NAMALWA (cell line): ENCODE results near the gene ZNF326.
A peak's percentile ranks its signal among the peaks of the same experiment; 100 is the strongest.

Experiments
- DNase-seq: peaks from one replicate; pipeline ENCODE4 v3.0.0-alpha.2; 2015; ENCODE audit warnings: low spot score

Gene ZNF326

GRCh38 chr1:89994805-89995597, at the start of gene ZNF326:
ZNF326 (plus strand) TSS chr1:89995110; CDS start chr1:89995258, 148 bp downstream.
- peak; percentile 94 for DNase-seq

DNA sequence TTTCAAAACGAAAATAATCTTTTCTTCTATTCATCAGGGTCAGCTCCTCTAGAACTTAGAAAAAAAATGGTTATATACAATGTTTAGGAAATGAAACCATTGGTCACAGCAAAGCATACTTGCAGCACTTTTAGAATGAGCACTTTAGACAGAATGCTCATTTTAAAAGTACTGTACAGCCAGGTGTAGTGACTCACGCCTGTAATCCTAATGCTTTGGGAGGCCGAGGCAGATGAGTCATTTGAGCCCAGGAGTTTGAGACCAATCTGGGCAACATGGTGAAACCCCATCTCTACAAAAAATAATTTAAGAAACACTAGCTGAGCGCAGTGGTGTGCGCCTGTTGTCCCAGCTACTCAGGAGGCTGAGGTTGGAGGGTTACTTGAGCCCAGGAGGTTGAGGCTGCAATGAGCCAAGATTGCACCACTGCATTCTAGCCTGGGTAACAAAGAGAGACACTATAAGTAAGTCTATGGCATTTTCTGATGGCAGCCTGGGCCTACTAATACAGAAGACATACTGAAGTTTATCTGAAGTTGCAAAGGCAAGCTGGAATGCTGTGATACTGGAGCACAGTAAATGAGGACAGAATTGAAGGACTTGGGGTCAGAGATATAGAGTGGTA, 48.9 kb upstream of the ZNF326 start:
- no peak for DNase-seq

- DNase-seq, result no peak
These were observed 48.4 kb upstream of the ZNF326 start for GRCh38 chr1:89946532-89946931.

GRCh38 chr1:89948722-89949345, 46.1 kb upstream of the ZNF326 start:
- no peak for DNase-seq

GRCh38 chr1:89949991-89950624, 44.8 kb upstream of the ZNF326 start:
- no peak for DNase-seq

DNA sequence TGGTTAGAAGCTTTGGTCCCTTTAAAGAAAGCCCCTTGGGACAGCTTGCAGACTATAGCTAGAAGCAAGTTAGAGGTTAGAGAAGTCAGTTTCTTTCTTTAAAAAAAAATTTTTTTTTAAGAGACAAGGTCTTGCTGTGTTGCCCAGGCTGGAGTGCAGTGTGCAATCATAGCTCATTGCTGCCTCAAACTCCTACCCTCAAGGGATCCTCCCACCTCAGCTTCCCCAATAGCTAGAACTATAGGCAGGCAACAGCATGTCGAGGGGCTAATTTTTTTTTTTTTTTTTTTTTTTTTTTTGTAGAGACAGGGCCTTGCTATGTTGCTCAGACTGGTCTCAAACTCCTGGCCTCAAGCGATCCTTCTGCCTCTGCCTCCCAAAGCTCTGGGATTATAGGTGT, 44.2 kb upstream of the ZNF326 start:
- DNase-seq, result no peak

DNA sequence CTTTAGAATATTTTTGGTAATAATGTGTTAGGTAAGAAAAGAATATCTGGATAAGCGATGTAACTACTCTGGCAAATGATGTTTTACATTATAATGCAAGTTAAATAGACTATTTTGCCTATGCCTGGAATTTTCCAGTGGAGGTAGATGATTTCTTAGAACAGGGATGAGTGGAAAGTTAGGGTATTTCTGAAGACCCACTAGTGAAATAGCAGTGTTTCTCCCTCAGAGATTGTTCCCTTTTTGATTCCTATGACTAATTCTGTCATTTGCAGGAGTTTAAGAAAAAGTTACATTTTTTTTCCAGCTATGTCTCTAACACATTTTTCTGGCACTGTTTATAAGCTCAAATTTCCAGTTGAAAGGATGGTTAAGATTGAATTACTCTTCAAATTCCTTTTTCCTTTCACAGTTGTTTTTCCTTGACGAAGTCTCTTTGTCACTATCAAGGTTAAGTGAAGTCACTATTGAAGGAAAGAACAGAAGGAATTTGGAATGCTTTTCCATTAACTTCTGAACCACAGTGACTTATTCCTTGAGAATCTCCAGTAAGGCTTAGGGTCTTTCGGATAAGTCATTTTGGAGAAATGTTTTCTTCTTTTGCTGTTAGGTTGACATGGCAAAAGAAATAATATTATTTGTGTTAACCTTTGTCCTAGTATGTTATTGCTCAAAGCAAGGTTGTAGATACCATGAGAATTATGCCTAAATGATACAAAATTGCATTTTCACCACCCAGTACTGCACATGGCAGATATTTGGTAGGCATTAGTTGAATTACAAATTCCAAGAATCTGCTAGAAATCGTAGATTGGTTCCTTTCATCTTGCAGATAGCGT, 42.9 kb upstream of the ZNF326 start:
- DNase-seq, result no peak

DNA sequence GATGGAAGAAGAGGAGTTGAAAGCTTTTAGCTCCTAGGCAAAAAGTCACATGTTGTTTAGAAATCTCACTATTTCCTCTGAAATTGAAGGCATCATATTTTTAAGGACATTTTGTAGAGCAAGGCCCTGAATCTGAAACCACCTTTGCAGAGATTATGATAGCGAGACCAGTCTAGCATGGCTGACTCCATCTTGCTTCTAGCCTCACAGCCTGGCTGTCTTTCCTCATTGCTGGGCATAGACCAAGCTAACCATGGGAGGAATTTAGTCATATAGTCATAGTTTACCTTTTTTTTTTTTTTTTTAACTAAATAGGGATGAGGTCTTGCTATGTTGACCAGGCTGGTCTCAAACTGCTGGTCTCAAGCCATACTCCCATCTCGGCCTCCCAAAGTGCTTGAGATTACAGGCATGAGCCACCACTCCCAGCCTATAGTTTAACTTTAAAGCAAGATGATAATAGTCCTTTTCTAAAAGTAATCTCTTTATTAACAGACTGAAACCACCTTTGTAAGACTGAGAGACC, 42.2 kb upstream of the ZNF326 start:
- DNase-seq, result no peak

DNA sequence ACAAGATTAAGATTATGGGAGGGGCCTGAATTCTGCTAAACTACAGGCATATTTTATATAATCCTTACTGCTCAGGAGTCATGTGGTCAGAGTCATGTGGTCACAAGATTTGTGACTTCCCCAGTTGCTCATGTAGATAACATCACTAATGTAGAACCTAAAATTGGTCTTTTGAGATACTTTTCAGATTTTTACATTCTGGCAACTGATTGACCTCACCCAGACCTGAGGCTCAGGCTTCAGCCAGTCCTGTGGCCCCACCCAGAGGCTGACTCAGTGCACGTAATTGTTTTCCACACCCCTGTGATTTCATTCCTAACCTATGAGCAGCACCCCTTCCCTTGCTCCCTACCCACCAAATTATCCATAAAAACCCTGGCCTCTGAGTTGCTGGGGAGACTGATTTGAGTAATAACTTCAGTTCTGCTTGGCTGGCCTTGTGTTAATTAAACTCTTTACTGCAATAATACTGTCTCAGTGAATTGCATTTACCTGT, 41.7 kb upstream of the ZNF326 start:
- peak; percentile 29 for DNase-seq

GRCh38 chr1:89953929-89954328, 41.0 kb upstream of the ZNF326 start:
- DNase-seq, result no peak

DNA sequence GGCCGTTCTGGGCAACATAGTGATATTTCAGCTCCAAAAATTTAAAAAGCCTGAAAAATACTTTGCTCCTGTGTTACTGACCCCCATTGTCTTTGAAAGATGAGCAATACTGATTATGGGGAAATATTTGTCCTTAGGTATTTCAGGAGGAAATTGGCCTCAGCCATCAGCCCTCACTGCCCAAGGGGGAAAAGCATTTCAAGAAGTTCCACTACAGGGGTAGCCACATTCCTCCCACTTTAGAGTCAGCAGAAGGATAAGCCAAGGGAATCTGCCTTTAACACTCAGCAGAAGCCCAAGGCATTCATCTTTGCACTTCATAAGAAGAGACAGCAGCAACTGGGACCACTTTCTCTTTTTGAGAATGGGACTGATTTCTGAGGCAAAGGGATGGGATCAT, 40.5 kb upstream of the ZNF326 start:
- DNase-seq, result no peak

DNA sequence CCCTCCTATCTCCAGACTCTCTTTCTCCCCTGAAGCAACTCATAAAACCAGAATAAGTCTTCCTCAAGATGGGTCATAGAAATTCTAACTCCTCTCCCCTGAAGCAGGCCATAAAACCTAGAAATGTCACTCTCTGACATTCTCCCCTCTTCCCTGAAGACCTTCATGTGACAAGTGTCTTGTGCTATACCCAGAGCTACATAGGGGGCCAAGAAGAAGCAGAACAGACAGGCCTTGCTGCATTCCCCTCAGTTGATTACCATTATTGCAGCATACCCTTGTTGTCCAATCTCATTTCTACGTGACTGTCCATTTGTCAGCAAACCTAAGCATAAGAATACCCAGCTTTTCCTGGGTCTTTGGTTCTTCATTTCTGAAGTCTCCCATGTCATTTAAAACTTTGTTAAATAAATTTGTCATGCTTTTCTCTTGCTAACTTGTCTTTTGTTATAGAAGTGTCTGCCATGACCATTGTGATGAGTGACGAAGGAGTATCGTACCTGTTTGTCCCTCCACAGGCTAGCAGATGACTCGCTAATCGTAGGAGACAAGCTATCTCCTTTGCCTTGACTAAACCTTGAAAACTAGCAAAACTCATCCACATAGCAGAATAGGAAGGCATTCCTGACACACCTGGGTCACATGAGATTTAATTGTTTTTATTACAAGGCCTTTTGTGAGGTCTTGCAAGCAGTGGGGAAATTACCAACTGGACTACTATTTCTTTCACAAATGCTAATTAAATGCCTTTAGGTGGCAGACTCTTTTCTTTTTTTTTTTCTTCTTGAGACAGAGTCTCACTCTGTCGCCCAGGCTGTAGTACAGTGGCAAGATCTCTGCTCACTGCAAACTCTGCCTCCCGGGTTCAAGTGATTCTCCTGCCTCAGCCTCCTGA, 39.4 kb upstream of the ZNF326 start:
- DNase-seq, result no peak

DNA sequence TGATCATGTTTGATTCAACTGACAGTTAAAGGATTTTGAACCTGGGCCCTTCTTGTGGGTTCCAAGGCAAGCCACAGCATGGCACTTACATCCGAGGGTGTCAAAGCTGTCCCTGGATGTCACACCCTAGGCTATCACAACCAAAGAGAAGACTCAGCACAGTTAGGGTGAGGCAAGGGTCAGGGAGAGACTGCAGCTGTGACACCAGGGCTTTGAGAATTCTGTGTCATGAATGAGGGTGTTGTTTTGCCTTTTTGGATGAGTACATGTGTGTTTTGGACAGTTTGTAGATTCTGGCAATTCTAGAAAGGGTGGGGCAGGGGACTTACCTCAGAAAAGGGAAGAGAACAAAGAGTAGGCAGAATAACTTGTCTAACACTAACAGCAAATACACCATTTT, 37.8 kb upstream of the ZNF326 start:
- no peak for DNase-seq

GRCh38 chr1:89958851-89959654, 35.9 kb upstream of the ZNF326 start:
- DNase-seq, result no peak

DNA sequence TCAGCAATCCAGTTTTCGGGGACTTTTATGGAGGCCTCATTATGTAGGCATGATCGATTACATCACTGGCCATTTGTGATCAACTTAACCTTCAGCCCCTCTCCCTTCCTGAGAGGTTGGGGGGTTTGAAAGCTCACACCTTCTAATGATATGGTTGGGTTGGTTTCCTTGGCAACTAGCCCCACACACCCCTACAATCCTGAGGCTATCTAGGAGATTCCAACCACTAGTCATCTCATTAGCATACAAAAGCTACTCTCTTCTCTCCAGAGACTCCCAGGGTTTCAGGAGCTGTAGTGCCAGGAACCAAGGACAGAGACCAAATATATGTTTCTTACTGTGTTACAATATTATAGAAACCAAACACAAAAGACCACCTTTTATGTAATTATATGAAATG, 35.2 kb upstream of the ZNF326 start:
- DNase-seq, result no peak

- no peak for DNase-seq
These were observed 32.7 kb upstream of the ZNF326 start for GRCh38 chr1:89962024-89962741.

- DNase-seq, result no peak
These were observed 32.2 kb upstream of the ZNF326 start for GRCh38 chr1:89962742-89963075.

- DNase-seq, result no peak
These were observed 29.6 kb upstream of the ZNF326 start for GRCh38 chr1:89965193-89965768.

DNA sequence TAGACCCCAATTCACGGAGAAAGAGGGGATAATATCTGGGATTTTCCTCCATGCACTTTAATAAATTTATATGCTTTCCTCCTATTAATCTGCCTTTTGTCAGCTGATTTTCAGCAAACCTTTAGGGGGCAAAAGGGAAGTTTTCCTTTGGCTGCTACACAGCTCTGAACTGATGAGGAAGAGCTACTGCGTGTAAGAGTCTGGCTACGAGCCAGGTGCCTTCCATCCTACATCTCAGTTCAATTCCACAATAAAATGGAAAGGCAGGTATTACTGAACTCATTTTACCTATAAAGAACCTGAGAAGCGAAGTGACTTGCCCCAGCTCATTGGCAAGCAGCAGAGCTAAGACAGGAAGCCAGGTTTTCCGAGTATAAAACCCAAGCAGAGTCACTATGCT, 28.3 kb upstream of the ZNF326 start:
- no peak for DNase-seq
